GM21515 (cell line): ENCODE results near the gene TLCD5.

ENCODE experiments used
- ATAC-seq: cut with Tn5 transposase; IDR thresholded peaks from one replicate; pipeline ENCODE4 v1.9.1; 2021; ENCODE audit not compliant: unreplicated experiment

The TLCD5 gene

GRCh38 chr11:120336641-120337354 lies 11.7 kb downstream of the TLCD5 start:
- peak; percentile 25 for ATAC-seq

- no peak for ATAC-seq
Observed at GRCh38 chr11:120337355-120338106, 12.4 kb downstream of the TLCD5 start.

- no peak for ATAC-seq
Observed at GRCh38 chr11:120338107-120338933, 13.2 kb downstream of the TLCD5 start.

GRCh38 chr11:120339394-120339890 lies 14.3 kb downstream of the TLCD5 start:
- ATAC-seq: no peak

GRCh38 chr11:120340529-120340928 lies 15.4 kb downstream of the TLCD5 start:
- no peak for ATAC-seq

- ATAC-seq: no peak
Observed at GRCh38 chr11:120342226-120342625, 17.1 kb downstream of the TLCD5 start.

- ATAC-seq: no peak
Observed at GRCh38 chr11:120342678-120343077, 17.6 kb downstream of the TLCD5 start.

GRCh38 chr11:120343429-120343828 lies 18.3 kb downstream of the TLCD5 start:
- ATAC-seq: peak; percentile 50

- peak; percentile 74 for ATAC-seq
Observed at GRCh38 chr11:120344302-120345004, 19.4 kb downstream of the TLCD5 start.

GRCh38 chr11:120346233-120346632 lies 21.1 kb downstream of the TLCD5 start:
- no peak for ATAC-seq

- no peak for ATAC-seq
Observed at GRCh38 chr11:120350637-120351036, 25.5 kb downstream of the TLCD5 start.

GRCh38 chr11:120352405-120352804 lies 27.3 kb downstream of the TLCD5 start:
- ATAC-seq: no peak

GRCh38 chr11:120354068-120354467 lies 29.0 kb downstream of the TLCD5 start:
- ATAC-seq: no peak

- ATAC-seq: no peak
Observed at GRCh38 chr11:120354779-120355178, 29.7 kb downstream of the TLCD5 start.

GRCh38 chr11:120357620-120358019 lies 32.5 kb downstream of the TLCD5 start:
- ATAC-seq: no peak

- no peak for ATAC-seq
Observed at GRCh38 chr11:120358729-120359128, 33.6 kb downstream of the TLCD5 start.

- ATAC-seq: no peak
Observed at GRCh38 chr11:120363436-120363835, 38.3 kb downstream of the TLCD5 start.

- ATAC-seq: no peak
Observed at GRCh38 chr11:120365512-120365911, 40.4 kb downstream of the TLCD5 start.

- no peak for ATAC-seq
Observed at GRCh38 chr11:120372296-120372695, 47.2 kb downstream of the TLCD5 start.

GRCh38 chr11:120375076-120375475 lies 50.0 kb downstream of the TLCD5 start:
- ATAC-seq: no peak
